Spleen (tissue), 11 donors: ENCODE results near the gene PLPP3. TPM values are rescaled to one million over a fixed set of nuclear protein-coding genes. Genes with fewer than 3 reads are reported as not detected.
A peak's percentile ranks its signal among the peaks of the same experiment; 100 is the strongest.

Experiments used
- DNase-seq: peaks from one replicate; pipeline ENCODE4 v3.0.0-alpha.2; 2020
- H3K27ac ChIP-seq, 8 donors: fragments of 200-600 bp; sonication (generic) in 7 of 8; 1 replicate in 4 of 8; 2 replicates in 4 of 8; pipeline versions ENCODE4 v1.5.0 to v1.8.0; 2016 to 2021; ENCODE audit warnings: inconsistent platforms in 4 of 8, mild to moderate bottlenecking in 4 of 8, moderate library complexity in 1 of 8
- H3K27me3 ChIP-seq, 7 donors: fragments of 200-600 bp; sonication (generic) in 6 of 7; replicated peaks in 1 of 7; 1 replicate in 4 of 7; 2 replicates in 3 of 7; pipeline versions ENCODE4 v1.5.0 to v1.8.0; 2016 to 2021; ENCODE audit warnings: inconsistent platforms in 3 of 7, mild to moderate bottlenecking in 1 of 7
- H3K36me3 ChIP-seq, 6 donors: fragments of 200-600 bp; sonication (generic) in 5 of 6; 1 replicate in 4 of 6; 2 replicates in 2 of 6; pipeline versions ENCODE4 v1.5.0 to v1.8.0; 2016 to 2021; ENCODE audit warnings: inconsistent platforms in 2 of 6
- H3K4me1 ChIP-seq, 6 donors: fragments of 200-600 bp; sonication (generic) in 5 of 6; 1 replicate in 3 of 6; 2 replicates in 3 of 6; pipeline versions ENCODE4 v1.5.0 to v1.8.0; 2016 to 2021; ENCODE audit warnings: inconsistent platforms in 3 of 6
- H3K4me3 ChIP-seq, 8 donors: fragments of 200-600 bp; sonication (generic) in 7 of 8; 1 replicate in 4 of 8; 2 replicates in 4 of 8; pipeline versions ENCODE4 v1.5.0 to v1.8.0; 2016 to 2021; ENCODE audit warnings: inconsistent platforms in 4 of 8, mild to moderate bottlenecking in 4 of 8, moderate library complexity in 2 of 8
- H3K9me3 ChIP-seq, 8 donors: fragments of 200-600 bp; sonication (generic) in 7 of 8; 1 replicate in 4 of 8; 2 replicates in 4 of 8; pipeline versions ENCODE4 v1.5.0 to v1.8.0; 2016 to 2021; ENCODE audit warnings: inconsistent platforms in 4 of 8
- CTCF ChIP-seq, 11 experiments: fragments of 200-600 bp in 7 of 11; fragments of 450-650 bp in 4 of 11; sonication (generic) in 4 of 11; IDR thresholded peaks in 8 of 11; conservative IDR thresholded peaks in 3 of 11; 1 replicate in 7 of 11; 2 replicates in 4 of 11; pipeline versions ENCODE4 v1.4.0 to v1.8.0; 2016 to 2021; ENCODE audit warnings: antibody characterized with exemption in 11 of 11, inconsistent platforms in 4 of 11, mild to moderate bottlenecking in 1 of 11
- POLR2A ChIP-seq, 3 donors: fragments of 450-650 bp; IDR thresholded peaks; one replicate each; pipeline ENCODE4 v1.5.1; 2017; ENCODE audit warnings: antibody characterized with exemption in 3 of 3, mild to moderate bottlenecking in 1 of 3
- POLR2AphosphoS5 ChIP-seq, 3 donors: sonication (generic); formaldehyde crosslinking; IDR thresholded peaks; one replicate each; pipeline ENCODE4 v1.5.1; 2017; ENCODE audit warnings: antibody characterized with exemption in 3 of 3
- WGBS, 5 donors: extraction: QIAGEN DNeasy Blood & Tissue Kit in 3 of 5; methylation state at CpG; one replicate each; pipeline versions ENCODE4 v1.1.5 to v1.1.7; 2013 to 2018; 5-methylcytosine and 5-hydroxymethylcytosine counted together
- intact Hi-C: fragments of 100-400 bp; cut with DNase I; formaldehyde crosslinking; loops from one replicate; pipeline ENCODE4 v1.15.0; 2023; ENCODE audit warnings: low total_unique reads
- polyA plus RNA-seq, 3 donors: library from polyadenylated mRNA; stranded (reverse); fragments of 200-250 nt; gene quantifications; one replicate each; pipeline ENCODE4 v1.2.1, GENCODE V29; 2013
- total RNA-seq, 7 donors: library from RNA; depleted of rRNA in 3 of 7; stranded (reverse); fragments of >200 nt in 3 of 7; fragmentation: NEBNext Ultra II Directional in 4 of 7; extraction: Animal tissue kit (Norgen Biotek cat#: 25700) in 4 of 7; gene quantifications; one replicate each; pipeline versions ENCODE4 v1.1.0 to v1.2.1, GENCODE V29; 2016 to 2021
- donor health status: healthy with polysubstance abuse.
- donor health status: DM: no; HTN: no; CAD: no; lungs with moderate emphysema.
- donor health status: DM: no; HTN: no; CAD: no.
- donor health status: Bipolar disorder and iron deficiency.
- donor health status: healthy.
- donor health status: DM: no; HTN: no; CAD: no.
- donor health status: DM: yes; HTN: yes; CAD: no.

The PLPP3 gene
- total and polyA plus RNA-seq, 10 donors: 6.7 to 90.0 (median 55.1) TPM

DNA sequence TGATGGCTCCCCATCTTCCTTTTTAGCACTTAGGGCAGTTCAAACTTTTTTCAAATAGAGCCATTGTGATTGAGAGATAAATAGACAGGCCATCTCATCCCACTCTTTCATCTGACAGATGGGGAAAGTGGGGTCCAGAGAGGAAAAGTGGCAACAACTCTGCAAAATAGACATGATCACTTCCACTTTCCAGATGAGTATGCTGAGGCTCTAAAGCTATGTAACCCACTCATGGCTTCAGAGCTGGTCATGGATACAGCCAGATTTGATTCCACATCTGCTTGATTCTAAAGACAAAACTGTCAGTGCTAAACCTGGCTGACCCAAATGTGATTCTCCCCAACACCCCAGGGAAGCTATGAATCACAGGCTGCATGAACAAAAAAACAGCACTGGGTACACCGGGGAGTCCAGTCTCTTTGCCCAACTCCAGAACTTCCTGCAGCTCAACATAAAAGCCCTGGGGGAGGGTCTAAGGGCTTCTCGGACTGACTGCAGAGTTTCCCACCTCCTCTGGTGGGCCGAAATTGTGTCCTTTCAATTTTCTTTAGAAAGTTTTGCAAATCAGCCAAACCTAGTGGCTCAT lies 59.3 kb downstream of the PLPP3 start:
- Histone ChIP-seq H3K9me3 (no peaks in the 10 kb centered on the region), H3K27me3 (no peaks in the 10 kb centered on the region), H3K4me1 (peaks cover 22 to 87% (median 64%) of the 10 kb centered on the region in 6 donors), H3K4me3 (no peak overlapping the region), H3K27ac (no peak overlapping the region), H3K36me3 (peaks cover 0 to 69% (median 2%) of the 10 kb centered on the region in 6 donors)
- WGBS, 5 donors: 75 to 83% (median 76%) methylated on average over 3 of the region's 3 CpGs
- intact Hi-C loops: loop anchor here (10.0 kb wide), 1 partner anchor 55 kb away; the partner anchor contains the start of gene PLPP3
- no peak for DNase-seq
- TF ChIP-seq POLR2AphosphoS5 (IDR thresholded peaks at IDR 0.05): no peak
- TF ChIP-seq CTCF (IDR thresholded peaks at IDR 0.05 in 8 of 11, conservative IDR thresholded peaks at IDR 0.05 in 3 of 11): no peak
- TF ChIP-seq POLR2A (IDR thresholded peaks at IDR 0.05): no peak

- no peak overlapping the region for H3K4me3 ChIP-seq
- H3K27me3 ChIP-seq: no peaks in the 10 kb centered on the region
- H3K9me3 ChIP-seq: no peaks in the 10 kb centered on the region
- no peak for DNase-seq
- 91 to 100% (median 94%) methylated on average over 2 of the region's 2 CpGs for WGBS, 5 donors
- peaks cover 0 to 53% (median 0%) of the 10 kb centered on the region in 6 donors for H3K36me3 ChIP-seq
- H3K4me1 ChIP-seq: peaks cover 11 to 75% (median 46%) of the 10 kb centered on the region in 6 donors
- TF ChIP-seq POLR2A (IDR thresholded peaks at IDR 0.05): no peak
- no peak for TF ChIP-seq POLR2AphosphoS5 (IDR thresholded peaks at IDR 0.05)
- no peak for TF ChIP-seq CTCF (IDR thresholded peaks at IDR 0.05 in 8 of 11, conservative IDR thresholded peaks at IDR 0.05 in 3 of 11)
- intact Hi-C loops: no loop called here
- H3K27ac ChIP-seq: peak overlapping the region in 6 of 8 donors; percentile 76 to 90 (median 82)
Observed at GRCh38 chr1:56517404-56518130, 61.8 kb downstream of the PLPP3 start.

DNA sequence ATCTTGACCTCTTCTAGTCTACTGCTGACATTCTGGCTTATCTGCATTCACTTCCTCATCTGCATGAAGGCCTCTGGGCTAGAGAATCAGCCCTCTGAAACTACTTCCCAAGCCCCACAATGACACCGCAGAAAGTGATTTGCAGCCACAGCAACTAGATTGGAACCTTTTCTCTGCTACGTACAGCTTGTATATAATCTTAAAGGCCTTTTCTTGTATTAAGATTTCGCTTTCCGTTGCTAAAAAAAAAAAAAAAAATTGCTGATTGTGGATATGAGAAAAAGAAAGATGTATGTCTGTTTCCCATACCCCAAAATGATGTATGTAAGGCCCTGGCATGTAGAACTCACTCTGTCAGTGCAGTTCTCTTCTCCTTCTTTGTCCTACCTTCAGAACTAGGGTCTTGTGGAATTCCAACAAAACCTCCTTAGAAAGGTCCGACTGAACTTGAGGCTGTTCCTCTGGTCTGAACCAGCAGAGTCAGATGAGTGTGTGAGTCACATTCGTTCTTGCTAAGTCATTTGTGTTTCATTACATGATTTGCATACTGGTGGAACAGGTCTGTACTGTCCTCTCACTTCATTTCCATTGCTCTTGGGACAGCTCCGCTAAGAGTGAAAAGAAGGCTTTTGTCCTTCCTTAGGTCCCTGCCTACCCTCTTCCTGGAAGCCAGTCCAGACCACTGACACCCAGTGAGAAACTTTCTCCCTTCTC lies 62.7 kb downstream of the PLPP3 start:
- 28 to 47% (median 33%) methylated on average over 7 of the region's 7 CpGs for WGBS, 5 donors
- intact Hi-C loops: no loop called here
- peaks cover 0 to 53% (median 5%) of the 10 kb centered on the region in 6 donors for H3K36me3 ChIP-seq

More for the DNA sequence above, 62.7 kb downstream of the PLPP3 start:
- peak overlapping the region in 7 of 8 donors; percentile 53 to 90 (median 79) for H3K27ac ChIP-seq
- TF ChIP-seq POLR2AphosphoS5 (IDR thresholded peaks at IDR 0.05) (peak in 1 of 3 donors; percentile 50), CTCF (IDR thresholded peaks at IDR 0.05 in 8 of 11, conservative IDR thresholded peaks at IDR 0.05 in 3 of 11) (no peak)
- H3K4me3 ChIP-seq: peak overlapping the region in 1 of 8 donors; percentile 43
- no peak for DNase-seq
- peaks cover 15 to 75% (median 44%) of the 10 kb centered on the region in 6 donors for H3K4me1 ChIP-seq
- H3K27me3 ChIP-seq: no peaks in the 10 kb centered on the region
- no peaks in the 10 kb centered on the region for H3K9me3 ChIP-seq
